ENCODE data around the gene SEC61A1.

Gene SEC61A1

GRCh38 chr3:128073185-128073725 lies 21.0 kb downstream of the SEC61A1 start:
- no peaks in the 10 kb centered on the region for H3K9me3 ChIP-seq (ENCODE audit: insufficient read depth, low read depth, low read length)
- TF ChIP-seq CTCF (conservative IDR thresholded peaks at IDR 0.05; ENCODE audit: low read length) = no peak
- no peak for TF ChIP-seq EZH2phosphoT487 (IDR thresholded peaks at IDR 0.05; ENCODE audit: borderline replicate concordance)
- peaks cover 54% of the 10 kb centered on the region; the same call in 1 of the 2 replicates for H3K36me3 ChIP-seq (ENCODE audit: insufficient read depth, low read length)
- H3K9me2 ChIP-seq (replicated peaks; ENCODE audit: low read depth, low read length) = no peaks in the 10 kb centered on the region
- H3K4me3 ChIP-seq (ENCODE audit: low read length, poor library complexity, severe bottlenecking) = no peak overlapping the region
- no peak overlapping the region for H3K4me2 ChIP-seq (ENCODE audit: low read depth, low read length, poor library complexity, severe bottlenecking)
- no peaks in the 10 kb centered on the region for H3K79me2 ChIP-seq (ENCODE audit: insufficient read depth, low read length)
- H4K20me1 ChIP-seq (ENCODE audit: insufficient read depth, low read length, poor library complexity, severe bottlenecking) = peaks cover 5% of the 10 kb centered on the region
- no peak overlapping the region for H3K9ac ChIP-seq (ENCODE audit: low read depth, low read length, poor library complexity, severe bottlenecking)
- H2AFZ ChIP-seq (ENCODE audit: low read length) = no peak overlapping the region
- H3F3A ChIP-seq (ENCODE audit: low read depth) = no peaks in the 10 kb centered on the region
- no peaks in the 10 kb centered on the region for H3K27me3 ChIP-seq (ENCODE audit: insufficient read depth, low read length, poor library complexity, severe bottlenecking)
- no peaks in the 10 kb centered on the region for H3K4me1 ChIP-seq (ENCODE audit: insufficient read depth, low read length, poor library complexity, severe bottlenecking)

- H3K79me2 ChIP-seq (ENCODE audit: insufficient read depth, low read length) = no peaks in the 10 kb centered on the region
- H3K9me3 ChIP-seq (ENCODE audit: insufficient read depth, low read depth, low read length) = no peaks in the 10 kb centered on the region
- H3K9ac ChIP-seq (ENCODE audit: low read depth, low read length, poor library complexity, severe bottlenecking) = no peak overlapping the region
- H3K27me3 ChIP-seq (ENCODE audit: insufficient read depth, low read length, poor library complexity, severe bottlenecking) = no peaks in the 10 kb centered on the region
- no peaks in the 10 kb centered on the region for H3K4me1 ChIP-seq (ENCODE audit: insufficient read depth, low read length, poor library complexity, severe bottlenecking)
- H3K4me3 ChIP-seq (ENCODE audit: low read length, poor library complexity, severe bottlenecking) = no peak overlapping the region
- H3K36me3 ChIP-seq (ENCODE audit: insufficient read depth, low read length) = peaks cover 48% of the 10 kb centered on the region; the same call in 1 of the 2 replicates
- TF ChIP-seq CTCF (conservative IDR thresholded peaks at IDR 0.05; ENCODE audit: low read length) (no peak), EZH2phosphoT487 (IDR thresholded peaks at IDR 0.05; ENCODE audit: borderline replicate concordance) (no peak)
- H3F3A ChIP-seq (ENCODE audit: low read depth) = no peaks in the 10 kb centered on the region
- H3K9me2 ChIP-seq (replicated peaks; ENCODE audit: low read depth, low read length) = no peaks in the 10 kb centered on the region
- no peaks in the 10 kb centered on the region for H4K20me1 ChIP-seq (ENCODE audit: insufficient read depth, low read length, poor library complexity, severe bottlenecking)
- no peak overlapping the region for H2AFZ ChIP-seq (ENCODE audit: low read length)
- H3K4me2 ChIP-seq (ENCODE audit: low read depth, low read length, poor library complexity, severe bottlenecking) = no peak overlapping the region
Observed at GRCh38 chr3:128073807-128074206, 21.6 kb downstream of the SEC61A1 start.

GRCh38 chr3:128074851-128075521 lies 22.7 kb downstream of the SEC61A1 start:
- Histone ChIP-seq H3F3A (ENCODE audit: low read depth) (no peaks in the 10 kb centered on the region), H3K79me2 (ENCODE audit: insufficient read depth, low read length) (no peaks in the 10 kb centered on the region), H3K9me2 (replicated peaks; ENCODE audit: low read depth, low read length) (no peaks in the 10 kb centered on the region), H3K4me1 (ENCODE audit: insufficient read depth, low read length, poor library complexity, severe bottlenecking) (no peaks in the 10 kb centered on the region), H3K9me3 (ENCODE audit: insufficient read depth, low read depth, low read length) (no peaks in the 10 kb centered on the region), H3K4me3 (ENCODE audit: low read length, poor library complexity, severe bottlenecking) (no peak overlapping the region), H2AFZ (ENCODE audit: low read length) (no peak overlapping the region), H3K27me3 (ENCODE audit: insufficient read depth, low read length, poor library complexity, severe bottlenecking) (no peaks in the 10 kb centered on the region), H3K4me2 (ENCODE audit: low read depth, low read length, poor library complexity, severe bottlenecking) (no peak overlapping the region), H4K20me1 (ENCODE audit: insufficient read depth, low read length, poor library complexity, severe bottlenecking) (no peaks in the 10 kb centered on the region), H3K36me3 (ENCODE audit: insufficient read depth, low read length) (peaks cover 45% of the 10 kb centered on the region; the same call in 1 of the 2 replicates), H3K9ac (ENCODE audit: low read depth, low read length, poor library complexity, severe bottlenecking) (no peak overlapping the region)
- TF ChIP-seq EZH2phosphoT487 (IDR thresholded peaks at IDR 0.05; ENCODE audit: borderline replicate concordance) (no peak), CTCF (conservative IDR thresholded peaks at IDR 0.05; ENCODE audit: low read length) (no peak)

Measured in Loucy (cell line).